HEK293T (cell line): ENCODE measurements around the gene GABPB1.

Experiments used
- ARNT ChIP-seq: fragments of 450-650 bp; IDR thresholded peaks from 2 replicates; pipeline ENCODE4 v1.6.1; 2017; ENCODE audit warnings: mild to moderate bottlenecking
- BHLHE40 ChIP-seq: fragments of 450-650 bp; IDR thresholded peaks from 2 replicates; pipeline ENCODE4 v1.6.1; 2016; ENCODE audit warnings: mild to moderate bottlenecking, moderate library complexity, borderline replicate concordance
- ELF4 ChIP-seq: fragments of 450-650 bp; IDR thresholded peaks from 2 replicates; pipeline ENCODE4 v1.6.1; 2017; ENCODE audit warnings: antibody characterized with exemption
- NFRKB ChIP-seq: fragments of 450-650 bp; IDR thresholded peaks from 2 replicates; pipeline ENCODE4 v1.6.1; 2016; ENCODE audit warnings: mild to moderate bottlenecking, moderate library complexity
- PKNOX1 ChIP-seq: fragments of 450-650 bp; IDR thresholded peaks from 2 replicates; pipeline ENCODE4 v1.6.1; 2016
- SP1 ChIP-seq: fragments of 450-650 bp; IDR thresholded peaks from 2 replicates; pipeline ENCODE4 v1.6.1; 2017
- TARDBP ChIP-seq: fragments of 450-650 bp; IDR thresholded peaks from 2 replicates; pipeline ENCODE4 v1.6.1; 2016
- ZNF384 ChIP-seq: fragments of 450-650 bp; IDR thresholded peaks from 2 replicates; pipeline ENCODE4 v1.6.1; 2016

GRCh38 chr15:50390554-50391264, 35.7 kb upstream of the GABPB1 start:
- no peak for TF ChIP-seq TARDBP
- TF ChIP-seq SP1: no peak
- TF ChIP-seq ZNF384: no peak
- TF ChIP-seq ARNT: no peak
- TF ChIP-seq ELF4: no peak
- TF ChIP-seq PKNOX1: no peak
- no peak for TF ChIP-seq NFRKB
- TF ChIP-seq BHLHE40: no peak
